ENCODE results near the gene HIP1.
"Not testable (repeated sequence)": the region's sequence is repeated elsewhere in the genome, so short reads cannot be mapped to it uniquely, and the experiment has no call there.

DNA sequence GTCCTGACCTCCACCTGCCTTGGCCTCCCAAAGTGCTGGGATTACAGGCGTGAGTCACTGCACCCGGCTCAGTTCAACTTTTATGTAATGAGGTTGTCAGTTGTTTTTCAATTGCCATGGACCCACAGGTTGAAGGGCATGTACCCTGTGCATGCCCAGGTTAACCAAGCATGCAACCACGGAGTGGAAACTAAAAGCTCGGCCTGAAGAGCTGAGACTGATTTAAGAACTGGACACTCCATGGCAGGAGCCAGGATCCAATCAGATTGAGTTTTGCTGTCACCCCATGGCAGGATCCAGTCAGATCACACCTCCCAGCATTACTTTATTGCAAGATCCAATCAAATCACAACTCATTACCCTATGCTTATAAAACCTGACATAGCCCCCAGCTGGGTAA is 229.7 kb downstream of the HIP1 start:
- not testable (repeated sequence) for TF ChIP-seq SMAD9 (CRISPR knock-in tag; IDR thresholded peaks at IDR 0.05)
- TF ChIP-seq, protein P1, sequence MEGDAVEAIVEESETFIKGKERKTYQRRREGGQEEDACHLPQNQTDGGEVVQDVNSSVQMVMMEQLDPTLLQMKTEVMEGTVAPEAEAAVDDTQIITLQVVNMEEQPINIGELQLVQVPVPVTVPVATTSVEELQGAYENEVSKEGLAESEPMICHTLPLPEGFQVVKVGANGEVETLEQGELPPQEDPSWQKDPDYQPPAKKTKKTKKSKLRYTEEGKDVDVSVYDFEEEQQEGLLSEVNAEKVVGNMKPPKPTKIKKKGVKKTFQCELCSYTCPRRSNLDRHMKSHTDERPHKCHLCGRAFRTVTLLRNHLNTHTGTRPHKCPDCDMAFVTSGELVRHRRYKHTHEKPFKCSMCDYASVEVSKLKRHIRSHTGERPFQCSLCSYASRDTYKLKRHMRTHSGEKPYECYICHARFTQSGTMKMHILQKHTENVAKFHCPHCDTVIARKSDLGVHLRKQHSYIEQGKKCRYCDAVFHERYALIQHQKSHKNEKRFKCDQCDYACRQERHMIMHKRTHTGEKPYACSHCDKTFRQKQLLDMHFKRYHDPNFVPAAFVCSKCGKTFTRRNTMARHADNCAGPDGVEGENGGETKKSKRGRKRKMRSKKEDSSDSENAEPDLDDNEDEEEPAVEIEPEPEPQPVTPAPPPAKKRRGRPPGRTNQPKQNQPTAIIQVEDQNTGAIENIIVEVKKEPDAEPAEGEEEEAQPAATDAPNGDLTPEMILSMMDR (CRISPR knock-in tag; IDR thresholded peaks at IDR 0.05): not testable (repeated sequence)

Data from HepG2 (cell line).